ENCODE data around the gene P3H2.
A peak's percentile ranks its signal among the peaks of the same experiment; 100 is the strongest.
"Not testable (repeated sequence)": the region's sequence is repeated elsewhere in the genome, so short reads cannot be mapped to it uniquely, and the experiment has no call there.

P3H2 gene, protein sequence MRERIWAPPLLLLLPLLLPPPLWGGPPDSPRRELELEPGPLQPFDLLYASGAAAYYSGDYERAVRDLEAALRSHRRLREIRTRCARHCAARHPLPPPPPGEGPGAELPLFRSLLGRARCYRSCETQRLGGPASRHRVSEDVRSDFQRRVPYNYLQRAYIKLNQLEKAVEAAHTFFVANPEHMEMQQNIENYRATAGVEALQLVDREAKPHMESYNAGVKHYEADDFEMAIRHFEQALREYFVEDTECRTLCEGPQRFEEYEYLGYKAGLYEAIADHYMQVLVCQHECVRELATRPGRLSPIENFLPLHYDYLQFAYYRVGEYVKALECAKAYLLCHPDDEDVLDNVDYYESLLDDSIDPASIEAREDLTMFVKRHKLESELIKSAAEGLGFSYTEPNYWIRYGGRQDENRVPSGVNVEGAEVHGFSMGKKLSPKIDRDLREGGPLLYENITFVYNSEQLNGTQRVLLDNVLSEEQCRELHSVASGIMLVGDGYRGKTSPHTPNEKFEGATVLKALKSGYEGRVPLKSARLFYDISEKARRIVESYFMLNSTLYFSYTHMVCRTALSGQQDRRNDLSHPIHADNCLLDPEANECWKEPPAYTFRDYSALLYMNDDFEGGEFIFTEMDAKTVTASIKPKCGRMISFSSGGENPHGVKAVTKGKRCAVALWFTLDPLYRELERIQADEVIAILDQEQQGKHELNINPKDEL

DNA sequence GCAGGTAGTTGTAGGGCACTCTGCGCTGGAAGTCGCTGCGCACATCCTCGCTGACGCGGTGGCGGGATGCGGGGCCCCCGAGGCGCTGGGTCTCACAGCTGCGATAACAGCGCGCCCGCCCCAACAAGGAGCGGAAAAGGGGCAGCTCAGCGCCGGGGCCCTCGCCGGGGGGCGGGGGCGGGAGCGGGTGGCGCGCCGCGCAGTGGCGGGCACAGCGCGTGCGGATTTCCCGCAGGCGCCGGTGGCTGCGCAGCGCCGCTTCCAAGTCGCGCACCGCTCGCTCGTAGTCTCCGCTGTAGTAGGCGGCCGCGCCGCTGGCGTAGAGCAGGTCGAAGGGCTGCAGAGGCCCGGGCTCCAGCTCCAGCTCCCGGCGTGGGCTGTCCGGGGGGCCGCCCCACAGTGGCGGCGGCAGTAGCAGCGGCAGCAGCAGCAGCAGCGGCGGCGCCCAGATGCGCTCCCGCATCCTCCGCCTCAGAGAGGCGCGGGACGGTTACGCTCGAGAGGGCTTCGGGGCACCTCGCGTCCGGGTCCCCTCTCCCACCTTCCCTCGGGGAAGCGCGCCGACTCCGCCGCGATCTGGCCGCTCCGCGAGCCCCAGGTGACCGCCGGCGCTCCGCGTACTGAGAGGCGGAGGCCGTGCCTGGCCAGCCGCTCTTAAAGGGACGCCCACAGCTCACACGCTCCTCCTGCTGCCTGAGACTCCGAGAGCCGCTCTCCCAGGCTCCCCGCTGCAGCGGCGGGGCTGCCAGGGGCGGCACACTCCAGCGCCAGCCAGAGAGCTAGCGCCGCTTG is at the start of gene P3H2:
Gene P3H2, minus strand, starts transcription at position 629 of the 792 bp plus-strand sequence. Its CDS starts 166 bp downstream, at position 463.
- Histone ChIP-seq H3K4me3 (ENCODE audit: low read length) (peak within 1 kb of the TSS; percentile 81), H3K27ac (ENCODE audit: low read length) (no peak within 1 kb of the TSS), H3K9ac (ENCODE audit: low read length) (peak within 1 kb of the TSS; percentile 41), H3K27me3 (ENCODE audit: control insufficient read depth, insufficient read depth, low read length) (peaks cover 24% of the 10 kb centered on the region), H3K4me1 (ENCODE audit: control insufficient read depth, low read depth, low read length) (peaks cover 31% of the 10 kb centered on the region), H3K36me3 (ENCODE audit: control insufficient read depth, low read depth, low read length) (no peaks in the 10 kb centered on the region), H3K9me3 (ENCODE audit: control insufficient read depth, low read depth, low read length) (no peaks in the 10 kb centered on the region)

DNA sequence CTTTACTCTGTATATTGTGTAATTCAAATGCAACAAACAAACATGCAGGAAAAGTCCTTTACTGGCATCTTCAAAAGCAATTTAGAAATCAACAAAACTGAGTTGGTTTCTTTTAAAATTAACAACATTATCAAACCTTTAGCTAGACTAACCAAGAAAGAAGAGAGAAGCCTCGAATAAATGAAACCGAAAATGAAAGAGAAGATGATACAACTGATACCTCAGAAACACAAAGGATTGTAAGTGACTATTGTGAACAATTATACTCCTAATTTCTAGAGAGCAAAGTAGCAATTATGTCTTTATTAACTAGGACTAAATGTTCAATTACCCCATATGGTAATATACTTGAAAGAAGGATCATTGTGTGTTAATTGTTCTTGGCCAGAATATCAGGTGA is 49.2 kb upstream of the P3H2 start:
- H3K4me1 ChIP-seq (ENCODE audit: control insufficient read depth, low read depth, low read length), result peaks cover 23% of the 10 kb centered on the region
- H3K9ac ChIP-seq (ENCODE audit: low read length), result no peak overlapping the region
- peaks cover 25% of the 10 kb centered on the region for H3K36me3 ChIP-seq (ENCODE audit: control insufficient read depth, low read depth, low read length)
- no peaks in the 10 kb centered on the region for H3K27me3 ChIP-seq (ENCODE audit: control insufficient read depth, insufficient read depth, low read length)
- no peaks in the 10 kb centered on the region for H3K9me3 ChIP-seq (ENCODE audit: control insufficient read depth, low read depth, low read length)
- H3K4me3 ChIP-seq (ENCODE audit: low read length), result no peak overlapping the region
- H3K27ac ChIP-seq (ENCODE audit: low read length), result no peak overlapping the region

GRCh38 chr3:190169243-190169642 is 48.5 kb upstream of the P3H2 start:
- Histone ChIP-seq H3K4me1 (ENCODE audit: control insufficient read depth, low read depth, low read length) (peaks cover 26% of the 10 kb centered on the region), H3K4me3 (ENCODE audit: low read length) (no peak overlapping the region), H3K36me3 (ENCODE audit: control insufficient read depth, low read depth, low read length) (peaks cover 25% of the 10 kb centered on the region), H3K9me3 (ENCODE audit: control insufficient read depth, low read depth, low read length) (no peaks in the 10 kb centered on the region), H3K27me3 (ENCODE audit: control insufficient read depth, insufficient read depth, low read length) (no peaks in the 10 kb centered on the region), H3K27ac (ENCODE audit: low read length) (no peak overlapping the region), H3K9ac (ENCODE audit: low read length) (no peak overlapping the region)

DNA sequence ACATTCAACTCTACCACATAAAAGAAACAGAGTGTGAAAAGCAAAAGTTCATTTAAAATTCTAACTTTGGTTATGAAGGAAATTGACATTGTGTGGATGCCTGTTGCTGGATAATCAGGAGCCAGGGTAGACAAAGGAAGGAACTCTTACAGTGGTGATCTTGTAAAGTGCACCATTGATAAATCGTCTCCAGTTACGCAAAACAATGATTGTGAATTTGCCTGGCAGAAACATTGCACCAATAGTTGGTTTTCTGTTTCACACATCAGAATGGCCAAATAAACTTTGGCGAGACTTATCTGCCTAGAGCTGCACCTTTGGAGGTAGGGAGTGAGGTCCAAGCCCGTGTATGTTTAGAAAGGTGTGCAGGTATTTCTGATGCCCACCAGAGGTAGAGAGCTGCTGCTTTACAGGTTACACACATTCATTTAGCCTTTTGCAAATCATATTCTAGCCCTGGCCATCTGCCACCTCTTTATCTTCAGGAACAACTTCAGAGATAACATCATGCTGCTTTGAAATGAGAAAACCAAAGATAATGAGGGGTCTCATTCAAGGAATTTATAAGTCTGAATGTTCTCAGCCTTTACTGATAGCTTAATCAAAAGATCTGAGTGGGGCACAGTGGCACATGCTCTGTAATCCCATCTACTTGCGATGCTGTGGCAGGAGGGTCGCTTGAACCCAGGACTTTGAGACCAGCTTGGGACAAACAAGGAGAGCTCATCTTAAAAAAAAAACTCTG is 47.4 kb upstream of the P3H2 start:
- Histone ChIP-seq H3K27me3 (ENCODE audit: control insufficient read depth, insufficient read depth, low read length) (no peaks in the 10 kb centered on the region), H3K36me3 (ENCODE audit: control insufficient read depth, low read depth, low read length) (peaks cover 25% of the 10 kb centered on the region), H3K9me3 (ENCODE audit: control insufficient read depth, low read depth, low read length) (no peaks in the 10 kb centered on the region), H3K9ac (ENCODE audit: low read length) (no peak overlapping the region), H3K27ac (ENCODE audit: low read length) (no peak overlapping the region), H3K4me3 (ENCODE audit: low read length) (no peak overlapping the region), H3K4me1 (ENCODE audit: control insufficient read depth, low read depth, low read length) (peaks cover 28% of the 10 kb centered on the region)

DNA sequence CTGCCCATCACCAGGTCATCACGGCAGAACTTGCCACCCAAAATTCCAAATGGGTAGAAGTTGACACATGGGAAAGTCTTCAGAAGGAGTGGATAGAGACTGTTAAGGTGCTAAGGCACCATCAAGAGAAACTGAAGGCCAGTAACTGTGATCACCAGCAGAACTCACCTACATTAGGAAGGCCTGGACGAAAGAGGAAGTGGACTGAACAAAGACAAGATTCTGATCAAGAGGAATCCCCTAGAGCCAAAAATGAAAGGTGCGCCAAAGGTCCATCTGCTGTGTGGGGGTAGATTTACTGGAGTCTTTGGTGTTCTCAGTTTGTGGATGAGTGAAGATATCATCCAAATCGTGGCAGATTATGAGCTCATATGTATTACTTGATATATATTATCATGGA is 46.3 kb upstream of the P3H2 start:
- peaks cover 33% of the 10 kb centered on the region for H3K4me1 ChIP-seq (ENCODE audit: control insufficient read depth, low read depth, low read length)
- H3K27ac ChIP-seq (ENCODE audit: low read length), result no peak overlapping the region
- no peaks in the 10 kb centered on the region for H3K9me3 ChIP-seq (ENCODE audit: control insufficient read depth, low read depth, low read length)
- H3K9ac ChIP-seq (ENCODE audit: low read length), result no peak overlapping the region
- H3K4me3 ChIP-seq (ENCODE audit: low read length), result no peak overlapping the region
- peaks cover 25% of the 10 kb centered on the region for H3K36me3 ChIP-seq (ENCODE audit: control insufficient read depth, low read depth, low read length)
- H3K27me3 ChIP-seq (ENCODE audit: control insufficient read depth, insufficient read depth, low read length), result no peaks in the 10 kb centered on the region

GRCh38 chr3:190165253-190165652 is 44.6 kb upstream of the P3H2 start:
- no peaks in the 10 kb centered on the region for H3K27me3 ChIP-seq (ENCODE audit: control insufficient read depth, insufficient read depth, low read length)
- peaks cover 43% of the 10 kb centered on the region for H3K4me1 ChIP-seq (ENCODE audit: control insufficient read depth, low read depth, low read length)

DNA sequence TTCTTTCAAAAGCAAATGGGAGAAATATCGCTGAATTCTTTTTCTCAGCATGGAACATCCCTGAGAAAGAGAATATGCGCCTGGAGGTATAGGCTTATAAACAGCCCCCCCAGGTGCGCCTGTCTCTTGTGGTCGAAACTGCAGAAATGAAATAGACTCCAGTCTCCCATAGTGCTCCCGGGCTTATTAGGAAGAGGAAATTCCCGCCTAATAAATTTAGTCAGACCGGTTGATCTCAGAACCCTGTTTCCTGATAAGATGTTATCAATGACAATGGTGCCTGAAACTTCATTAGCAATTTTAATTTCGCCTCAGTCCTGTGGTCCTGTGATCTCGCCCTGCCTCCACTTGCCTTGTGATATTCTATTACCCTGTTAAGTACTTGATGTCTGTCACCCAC is 41.3 kb upstream of the P3H2 start:
- H3K27ac ChIP-seq (ENCODE audit: low read length), result not testable (repeated sequence)
- Histone ChIP-seq H3K4me1 (ENCODE audit: control insufficient read depth, low read depth, low read length) (peaks cover 48% of the 10 kb centered on the region), H3K36me3 (ENCODE audit: control insufficient read depth, low read depth, low read length) (peaks cover 37% of the 10 kb centered on the region)

More at GRCh38 chr3:190165253-190165652, 44.6 kb upstream of the P3H2 start:
- no peaks in the 10 kb centered on the region for H3K9me3 ChIP-seq (ENCODE audit: control insufficient read depth, low read depth, low read length)
- H3K36me3 ChIP-seq (ENCODE audit: control insufficient read depth, low read depth, low read length), result peaks cover 26% of the 10 kb centered on the region
- H3K27ac ChIP-seq (ENCODE audit: low read length), result no peak overlapping the region
- H3K9ac ChIP-seq (ENCODE audit: low read length), result no peak overlapping the region
- no peak overlapping the region for H3K4me3 ChIP-seq (ENCODE audit: low read length)

GRCh38 chr3:190159902-190160435 is 39.3 kb upstream of the P3H2 start:
- H3K36me3 ChIP-seq (ENCODE audit: control insufficient read depth, low read depth, low read length), result peaks cover 23% of the 10 kb centered on the region

More for the DNA sequence above, 41.3 kb upstream of the P3H2 start:
- H3K27me3 ChIP-seq (ENCODE audit: control insufficient read depth, insufficient read depth, low read length); H3K4me3 ChIP-seq (ENCODE audit: low read length); H3K9ac ChIP-seq (ENCODE audit: low read length); H3K9me3 ChIP-seq (ENCODE audit: control insufficient read depth, low read depth, low read length): not testable (repeated sequence)

GRCh38 chr3:190158261-190158660 is 37.6 kb upstream of the P3H2 start:
- no peak overlapping the region for H3K27ac ChIP-seq (ENCODE audit: low read length)
- no peak overlapping the region for H3K4me3 ChIP-seq (ENCODE audit: low read length)
- no peaks in the 10 kb centered on the region for H3K27me3 ChIP-seq (ENCODE audit: control insufficient read depth, insufficient read depth, low read length)
- H3K4me1 ChIP-seq (ENCODE audit: control insufficient read depth, low read depth, low read length), result peaks cover 47% of the 10 kb centered on the region
- no peak overlapping the region for H3K9ac ChIP-seq (ENCODE audit: low read length)
- H3K36me3 ChIP-seq (ENCODE audit: control insufficient read depth, low read depth, low read length), result peaks cover 40% of the 10 kb centered on the region
- no peaks in the 10 kb centered on the region for H3K9me3 ChIP-seq (ENCODE audit: control insufficient read depth, low read depth, low read length)

More at GRCh38 chr3:190159902-190160435, 39.3 kb upstream of the P3H2 start:
- Histone ChIP-seq H3K27me3 (ENCODE audit: control insufficient read depth, insufficient read depth, low read length) (no peaks in the 10 kb centered on the region), H3K9ac (ENCODE audit: low read length) (no peak overlapping the region), H3K4me1 (ENCODE audit: control insufficient read depth, low read depth, low read length) (peaks cover 36% of the 10 kb centered on the region), H3K4me3 (ENCODE audit: low read length) (no peak overlapping the region), H3K9me3 (ENCODE audit: control insufficient read depth, low read depth, low read length) (no peaks in the 10 kb centered on the region), H3K27ac (ENCODE audit: low read length) (no peak overlapping the region)

- no peak overlapping the region for H3K27ac ChIP-seq (ENCODE audit: low read length)
- no peak overlapping the region for H3K4me3 ChIP-seq (ENCODE audit: low read length)
- no peak overlapping the region for H3K9ac ChIP-seq (ENCODE audit: low read length)
- no peaks in the 10 kb centered on the region for H3K9me3 ChIP-seq (ENCODE audit: control insufficient read depth, low read depth, low read length)
- peaks cover 57% of the 10 kb centered on the region for H3K36me3 ChIP-seq (ENCODE audit: control insufficient read depth, low read depth, low read length)
- no peaks in the 10 kb centered on the region for H3K27me3 ChIP-seq (ENCODE audit: control insufficient read depth, insufficient read depth, low read length)
- peaks cover 41% of the 10 kb centered on the region for H3K4me1 ChIP-seq (ENCODE audit: control insufficient read depth, low read depth, low read length)
Observed at GRCh38 chr3:190155752-190156151, 35.1 kb upstream of the P3H2 start.

Measured in iPS-18a (cell line).